HG02870 (cell line): Measurements from ENCODE around the gene CHRNE.
A peak's percentile ranks its signal among the peaks of the same experiment; 100 is the strongest.
"Not testable (repeated sequence)": the region's sequence is repeated elsewhere in the genome, so short reads cannot be mapped to it uniquely, and the experiment has no call there.

Source experiments
- ATAC-seq: cut with Tn5 transposase; IDR thresholded peaks from one replicate; pipeline ENCODE4 v1.9.1; 2021; ENCODE audit warnings: mild to moderate bottlenecking, moderate library complexity; ENCODE audit not compliant: unreplicated experiment

Gene CHRNE

GRCh38 chr17:4908301-4908700 is 5.4 kb upstream of the CHRNE start:
- no peak for ATAC-seq

DNA sequence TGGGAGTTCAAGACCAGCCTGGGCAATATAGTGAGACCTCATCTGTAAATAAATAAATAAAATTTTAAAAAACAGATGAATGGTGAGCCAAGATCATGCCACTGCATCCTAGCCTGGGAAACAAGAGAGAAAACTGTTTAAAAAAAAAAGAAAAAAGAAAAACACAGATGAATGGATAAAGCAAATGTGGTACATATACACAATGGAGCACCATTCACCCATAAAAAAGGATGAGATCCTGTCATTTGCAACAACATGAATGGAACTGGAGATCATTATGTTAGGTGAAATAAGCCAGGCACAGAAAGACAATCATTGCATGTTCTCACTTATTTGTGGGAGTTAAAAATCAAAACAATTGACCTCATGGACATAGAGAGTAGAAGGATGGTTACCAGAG is 3.7 kb upstream of the CHRNE start:
- ATAC-seq = not testable (repeated sequence)

DNA sequence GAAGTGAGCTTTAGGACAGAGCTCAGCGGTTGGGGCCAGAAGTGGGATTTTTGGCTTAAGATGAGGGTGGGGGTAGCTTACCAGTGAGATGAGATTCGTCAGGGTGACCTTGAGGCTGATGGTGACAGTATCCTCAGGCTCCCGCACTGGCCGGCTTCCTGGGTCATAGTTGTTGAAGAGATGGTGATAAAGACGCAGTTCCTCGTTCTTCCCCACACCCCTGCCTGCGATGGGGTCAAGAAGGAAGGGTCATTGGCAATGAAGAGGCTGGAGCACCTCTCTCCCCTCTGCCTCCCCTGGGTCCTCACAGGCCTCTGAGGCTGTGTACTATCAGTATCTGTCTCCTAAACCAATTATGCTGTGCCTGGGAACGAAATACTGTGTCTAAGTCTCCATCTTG is 358 bp downstream of the CHRNE start:
- no peak for ATAC-seq

GRCh38 chr17:4901648-4902344 is 1.1 kb downstream of the CHRNE start:
- ATAC-seq = no peak

- no peak for ATAC-seq
Measured at GRCh38 chr17:4901108-4901647, 1.7 kb downstream of the CHRNE start.

DNA sequence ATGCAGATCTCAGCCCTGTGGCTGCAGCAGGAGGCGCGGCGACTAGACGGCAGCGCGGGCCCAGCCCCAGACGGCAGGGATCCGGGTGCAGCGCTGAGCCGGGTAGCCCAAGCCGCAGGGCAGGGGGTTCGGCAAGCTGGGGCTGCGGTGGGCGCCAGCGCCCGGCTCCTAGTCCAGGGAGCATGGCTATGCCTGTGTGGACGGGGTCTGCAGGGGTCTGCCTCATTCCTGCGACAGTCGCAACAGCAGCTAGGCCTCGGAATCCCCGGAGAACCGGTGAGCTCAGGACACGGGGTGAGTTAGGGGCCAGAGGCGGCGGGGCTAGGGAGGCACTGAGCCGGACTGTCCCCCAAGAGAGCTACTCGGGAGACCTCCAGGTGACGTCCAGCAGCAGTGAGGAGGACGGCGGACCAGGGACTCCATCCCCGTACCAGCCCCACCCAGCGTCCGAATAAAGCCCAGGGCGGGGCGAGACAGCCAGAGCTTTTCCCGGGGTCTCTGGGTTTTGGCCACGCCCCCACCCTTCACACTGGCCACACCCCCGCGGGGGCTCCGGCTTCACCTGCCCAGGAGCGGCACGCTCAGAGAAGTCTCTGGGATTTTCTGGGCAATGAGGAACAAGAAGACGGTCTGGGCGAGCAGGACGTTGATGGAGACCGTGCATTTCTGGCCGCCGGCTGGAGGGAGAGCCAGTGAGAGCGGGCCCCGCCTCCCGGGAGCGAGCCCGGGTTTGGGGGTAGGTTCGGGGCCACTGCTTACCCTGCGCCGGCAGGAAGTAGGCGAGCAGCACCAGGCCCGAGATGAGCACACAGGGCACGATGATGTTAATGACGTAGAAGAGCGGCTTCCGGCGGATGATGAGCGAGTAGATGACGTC is 2.4 kb downstream of the CHRNE start:
- ATAC-seq = no peak

DNA sequence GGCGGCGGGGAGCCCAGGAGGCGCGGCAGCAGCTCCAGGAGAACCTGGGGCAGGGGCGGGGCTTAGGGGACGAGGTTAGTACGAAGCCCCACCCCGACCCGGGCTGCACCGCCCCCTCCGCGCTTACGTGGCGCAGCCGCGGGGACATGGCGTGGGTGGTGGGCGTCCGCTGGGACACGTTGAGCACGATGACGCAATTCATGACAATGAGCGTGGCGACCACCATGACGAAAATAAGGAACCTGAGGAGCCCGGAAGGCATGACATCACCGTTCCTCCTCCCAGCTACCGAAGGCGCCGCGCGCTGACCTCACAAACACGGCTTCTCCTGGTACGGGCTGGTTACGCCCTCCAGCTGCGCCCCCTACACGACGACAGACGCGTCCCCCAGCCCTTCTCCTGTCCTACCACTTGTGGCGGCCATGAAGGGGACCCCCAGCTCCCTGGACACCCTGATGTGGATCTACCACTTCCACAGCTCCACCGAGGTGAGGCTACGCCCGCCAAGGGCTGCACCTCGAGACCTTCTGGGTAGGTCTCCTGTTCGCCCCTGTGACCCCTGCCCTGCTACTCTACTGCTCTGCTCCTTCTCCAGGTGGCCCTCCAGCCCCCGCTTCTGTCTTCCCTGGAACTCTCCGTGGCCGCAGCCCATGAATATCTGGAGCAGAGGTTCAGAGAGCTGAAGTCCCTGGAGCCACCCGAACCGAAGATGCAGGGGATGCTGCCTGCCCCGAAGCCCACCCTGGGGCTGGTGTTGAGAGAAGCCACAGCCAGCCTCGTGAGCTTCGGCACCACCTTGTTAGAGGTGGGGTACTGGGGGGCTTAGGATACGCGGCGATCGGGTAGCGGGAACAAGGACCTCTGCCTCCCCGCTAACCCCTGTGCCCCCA is 3.3 kb downstream of the CHRNE start, which contains the start of gene C17orf107:
C17orf107 (plus strand) TSS at position 196 of the 890 bp plus-strand sequence; CDS start at position 423, 227 bp downstream.
- peak; percentile 41 for ATAC-seq

- ATAC-seq = no peak
Measured at GRCh38 chr17:4898927-4899326, 4.0 kb downstream of the CHRNE start.

DNA sequence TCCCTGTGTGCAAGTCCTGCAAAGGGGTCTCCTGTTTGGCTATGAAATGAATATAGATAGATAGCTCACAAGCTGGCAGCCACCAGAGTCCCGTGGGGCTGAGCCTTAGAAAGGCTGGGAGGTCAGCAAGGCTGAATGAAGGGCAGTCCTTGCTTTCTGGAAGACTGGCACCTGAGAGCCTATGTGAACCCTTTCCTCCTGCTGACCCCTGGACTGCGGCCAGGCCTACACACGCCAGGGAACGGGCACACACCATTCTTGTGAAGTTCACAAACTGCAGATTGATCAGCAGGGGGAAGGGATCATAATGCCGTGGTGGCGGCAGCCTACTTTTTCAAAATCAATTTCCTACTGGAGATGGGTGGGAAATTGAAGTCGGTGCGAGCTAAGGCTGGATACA is 4.5 kb downstream of the CHRNE start:
- no peak for ATAC-seq

DNA sequence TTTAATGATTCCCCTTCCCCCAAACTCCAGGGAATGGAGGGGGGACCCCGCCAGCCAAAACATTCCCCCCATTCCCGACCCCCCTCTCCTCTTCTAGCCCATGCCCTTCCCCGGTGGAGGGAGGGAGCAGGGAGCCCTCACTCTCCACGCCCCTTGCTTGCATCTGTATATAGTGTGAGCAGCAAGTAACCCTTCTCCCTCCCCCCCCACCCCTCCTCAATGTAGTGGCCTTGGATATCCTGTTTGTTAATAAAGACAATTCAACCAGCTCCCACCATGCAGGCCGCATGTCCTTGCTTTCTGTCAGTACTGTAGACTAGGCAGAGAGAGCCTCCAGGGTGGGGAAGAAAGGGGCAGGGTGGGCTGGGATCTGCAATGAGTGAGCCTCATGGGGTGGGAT is 5.1 kb downstream of the CHRNE start:
- no peak for ATAC-seq

DNA sequence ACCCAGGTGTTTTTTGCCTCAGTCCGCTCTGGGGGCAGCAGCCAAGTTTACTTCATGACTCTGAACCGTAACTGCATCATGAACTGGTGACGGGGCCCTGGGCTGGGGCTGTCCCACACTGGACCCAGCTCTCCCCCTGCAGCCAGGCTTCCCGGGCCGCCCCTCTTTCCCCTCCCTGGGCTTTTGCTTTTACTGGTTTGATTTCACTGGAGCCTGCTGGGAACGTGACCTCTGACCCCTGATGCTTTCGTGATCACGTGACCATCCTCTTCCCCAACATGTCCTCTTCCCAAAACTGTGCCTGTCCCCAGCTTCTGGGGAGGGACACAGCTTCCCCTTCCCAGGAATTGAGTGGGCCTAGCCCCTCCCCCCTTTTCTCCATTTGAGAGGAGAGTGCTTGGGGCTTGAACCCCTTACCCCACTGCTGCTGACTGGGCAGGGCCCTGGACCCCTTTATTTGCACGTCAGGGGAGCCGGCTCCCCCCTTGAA is 5.7 kb downstream of the CHRNE start:
- no peak for ATAC-seq

GRCh38 chr17:4896332-4897197 is 6.3 kb downstream of the CHRNE start:
- ATAC-seq = no peak

DNA sequence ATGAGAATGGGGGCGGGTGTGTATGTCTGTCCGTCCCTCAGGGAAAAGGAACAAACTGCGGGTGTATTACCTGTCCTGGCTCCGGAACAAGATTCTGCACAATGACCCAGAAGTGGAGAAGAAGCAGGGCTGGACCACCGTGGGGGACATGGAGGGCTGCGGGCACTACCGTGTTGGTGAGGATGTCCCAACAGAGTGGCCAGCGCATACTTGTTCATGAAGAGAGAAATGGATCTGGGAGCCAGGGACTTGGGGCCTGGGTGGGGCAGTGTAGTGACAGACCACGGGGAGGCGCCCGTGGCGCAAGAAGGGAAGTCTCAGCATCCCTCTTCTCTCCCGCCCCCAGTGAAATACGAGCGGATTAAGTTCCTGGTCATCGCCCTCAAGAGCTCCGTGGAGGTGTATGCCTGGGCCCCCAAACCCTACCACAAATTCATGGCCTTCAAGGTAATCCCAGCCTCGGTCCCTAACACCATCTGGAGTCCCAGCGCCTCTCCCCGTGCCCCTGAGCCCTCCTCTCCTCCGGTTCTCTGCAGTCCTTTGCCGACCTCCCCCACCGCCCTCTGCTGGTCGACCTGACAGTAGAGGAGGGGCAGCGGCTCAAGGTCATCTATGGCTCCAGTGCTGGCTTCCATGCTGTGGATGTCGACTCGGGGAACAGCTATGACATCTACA is 7.1 kb downstream of the CHRNE start:
- no peak for ATAC-seq

DNA sequence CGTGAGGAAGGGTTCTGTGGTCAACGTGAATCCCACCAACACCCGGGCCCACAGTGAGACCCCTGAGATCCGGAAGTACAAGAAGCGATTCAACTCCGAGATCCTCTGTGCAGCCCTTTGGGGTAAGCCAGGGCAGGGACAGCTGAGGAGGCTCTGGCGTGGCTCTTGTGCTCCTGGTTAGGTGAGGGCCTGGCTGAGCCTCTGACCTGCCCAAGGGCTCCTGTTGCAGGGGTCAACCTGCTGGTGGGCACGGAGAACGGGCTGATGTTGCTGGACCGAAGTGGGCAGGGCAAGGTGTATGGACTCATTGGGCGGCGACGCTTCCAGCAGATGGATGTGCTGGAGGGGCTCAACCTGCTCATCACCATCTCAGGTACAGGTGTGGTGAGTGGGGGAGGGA is 7.8 kb downstream of the CHRNE start:
- no peak for ATAC-seq

- no peak for ATAC-seq
Measured at GRCh38 chr17:4893721-4894560, 9.0 kb downstream of the CHRNE start.

DNA sequence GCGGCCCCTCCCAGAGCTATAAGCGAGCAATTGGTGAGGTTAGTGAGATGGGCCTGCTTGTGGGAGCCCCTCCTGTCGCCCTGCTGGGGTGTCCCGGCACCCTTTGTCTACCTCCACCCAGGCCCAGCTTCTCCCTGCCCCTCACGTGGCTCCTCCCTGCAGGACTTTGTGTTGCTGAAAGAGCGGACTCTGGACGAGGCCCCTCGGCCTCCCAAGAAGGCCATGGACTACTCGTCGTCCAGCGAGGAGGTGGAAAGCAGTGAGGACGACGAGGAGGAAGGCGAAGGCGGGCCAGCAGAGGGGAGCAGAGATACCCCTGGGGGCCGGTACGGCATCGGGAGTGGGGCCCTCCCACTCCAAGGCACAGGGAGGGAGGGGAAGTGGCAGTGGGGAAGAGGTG is 9.6 kb downstream of the CHRNE start:
- ATAC-seq = no peak

DNA sequence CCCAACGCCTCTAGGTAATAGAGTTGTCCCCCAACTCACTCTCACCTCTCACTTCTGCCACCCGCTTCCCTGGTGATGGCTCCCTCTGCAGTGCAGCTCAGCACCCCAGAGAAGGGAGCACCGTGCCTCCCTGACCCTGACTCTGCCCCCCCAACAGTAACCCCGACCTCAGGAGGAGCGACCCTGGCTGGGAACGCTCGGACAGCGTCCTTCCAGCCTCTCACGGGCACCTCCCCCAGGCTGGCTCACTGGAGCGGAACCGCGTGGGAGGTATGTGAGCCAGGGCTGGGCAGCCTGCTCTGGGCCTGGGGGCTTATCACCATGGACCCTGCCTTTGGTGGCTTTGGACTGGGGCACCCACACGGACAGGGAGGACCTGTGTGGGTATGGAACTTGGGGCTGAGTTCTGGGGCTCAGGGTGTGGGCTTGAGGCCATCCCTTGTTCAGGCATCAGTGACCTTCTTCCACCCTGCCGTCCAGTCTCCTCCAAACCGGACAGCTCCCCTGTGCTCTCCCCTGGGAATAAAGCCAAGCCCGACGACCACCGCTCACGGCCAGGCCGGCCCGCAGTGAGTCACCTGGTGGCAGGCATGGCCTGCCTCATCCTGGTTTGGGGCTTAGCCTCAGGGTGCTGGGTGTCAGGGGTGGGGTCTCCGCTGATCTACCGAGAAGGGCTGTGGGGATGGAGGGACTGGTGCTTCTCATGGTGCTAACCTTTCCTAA is 10.2 kb downstream of the CHRNE start:
- no peak for ATAC-seq
